ENCODE results near the gene SPAG9.

The SPAG9 gene

DNA sequence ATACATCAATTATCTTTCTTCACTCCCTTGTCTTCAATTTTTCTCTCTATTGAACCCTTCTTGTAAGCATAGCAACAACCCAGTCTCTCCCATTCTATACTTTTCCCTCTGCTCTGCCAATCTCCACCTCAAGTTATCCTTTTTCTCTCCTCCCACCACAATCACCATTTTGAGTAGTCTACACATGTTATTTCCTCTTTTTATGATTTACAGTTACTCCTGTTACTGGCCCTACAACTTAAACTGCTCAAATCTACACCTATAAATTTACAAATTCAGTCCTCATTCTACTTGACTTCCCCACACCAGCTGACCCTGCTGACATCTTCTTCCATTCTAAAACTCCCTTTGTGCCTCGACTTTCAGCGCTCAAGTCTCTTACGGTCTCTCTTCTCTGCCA is 84.6 kb downstream of the SPAG9 start:
- DNase-seq = no peak

DNA sequence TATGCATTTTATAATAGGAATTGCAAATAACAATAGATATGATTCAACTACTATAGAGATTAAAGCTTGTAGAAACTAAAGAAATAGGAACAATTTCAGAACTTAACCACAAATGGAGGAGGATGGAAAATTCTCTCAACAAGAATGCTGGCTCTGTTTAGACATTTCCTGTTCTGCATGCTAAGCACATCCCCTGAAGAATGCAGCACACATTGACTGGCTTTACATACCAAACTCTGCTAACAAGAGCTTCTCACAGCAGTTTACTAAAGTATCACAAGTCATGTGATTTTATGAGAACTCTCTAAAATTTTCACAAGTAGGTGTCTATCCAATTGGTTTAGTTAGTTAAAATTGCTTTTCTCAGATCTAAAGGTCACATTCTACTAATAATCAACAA is 85.2 kb downstream of the SPAG9 start:
- DNase-seq = no peak

DNA sequence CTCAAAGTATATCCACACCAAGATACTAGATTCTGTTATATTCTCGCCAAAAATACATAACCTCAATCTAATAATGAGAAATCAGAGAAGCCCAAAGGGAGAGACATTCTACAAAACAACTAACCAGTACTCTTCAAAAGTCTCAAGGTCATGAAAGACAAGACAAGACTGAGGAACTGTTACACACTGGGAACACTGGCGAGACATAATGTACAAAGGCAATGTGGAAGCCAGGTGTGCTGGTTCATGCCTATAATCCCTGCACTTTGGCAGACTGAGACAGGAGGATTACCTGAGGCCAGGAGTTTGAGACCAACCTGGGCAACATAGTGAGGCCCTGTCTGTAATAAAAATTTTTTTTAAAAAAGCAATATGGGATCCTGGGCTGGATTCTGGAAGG is 85.9 kb downstream of the SPAG9 start:
- no peak for DNase-seq

DNA sequence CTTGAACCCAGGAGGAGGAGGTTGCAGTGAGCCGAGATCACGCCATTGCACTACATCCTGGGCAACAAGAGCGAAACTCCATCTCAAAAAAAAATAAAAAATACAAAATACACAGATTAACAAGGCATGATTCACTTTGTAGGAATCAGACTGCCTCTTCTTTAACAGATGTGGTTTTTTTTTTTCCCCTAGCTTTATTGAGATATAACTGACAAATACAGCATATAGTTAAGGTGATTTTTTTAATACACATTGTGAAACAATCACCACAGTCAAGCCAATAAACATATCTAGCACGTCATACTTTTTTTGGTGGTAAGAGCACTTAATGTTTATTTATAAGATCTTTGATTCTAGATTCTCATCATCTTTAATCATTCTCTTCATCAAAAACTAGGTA is 87.8 kb downstream of the SPAG9 start:
- no peak for DNase-seq

DNA sequence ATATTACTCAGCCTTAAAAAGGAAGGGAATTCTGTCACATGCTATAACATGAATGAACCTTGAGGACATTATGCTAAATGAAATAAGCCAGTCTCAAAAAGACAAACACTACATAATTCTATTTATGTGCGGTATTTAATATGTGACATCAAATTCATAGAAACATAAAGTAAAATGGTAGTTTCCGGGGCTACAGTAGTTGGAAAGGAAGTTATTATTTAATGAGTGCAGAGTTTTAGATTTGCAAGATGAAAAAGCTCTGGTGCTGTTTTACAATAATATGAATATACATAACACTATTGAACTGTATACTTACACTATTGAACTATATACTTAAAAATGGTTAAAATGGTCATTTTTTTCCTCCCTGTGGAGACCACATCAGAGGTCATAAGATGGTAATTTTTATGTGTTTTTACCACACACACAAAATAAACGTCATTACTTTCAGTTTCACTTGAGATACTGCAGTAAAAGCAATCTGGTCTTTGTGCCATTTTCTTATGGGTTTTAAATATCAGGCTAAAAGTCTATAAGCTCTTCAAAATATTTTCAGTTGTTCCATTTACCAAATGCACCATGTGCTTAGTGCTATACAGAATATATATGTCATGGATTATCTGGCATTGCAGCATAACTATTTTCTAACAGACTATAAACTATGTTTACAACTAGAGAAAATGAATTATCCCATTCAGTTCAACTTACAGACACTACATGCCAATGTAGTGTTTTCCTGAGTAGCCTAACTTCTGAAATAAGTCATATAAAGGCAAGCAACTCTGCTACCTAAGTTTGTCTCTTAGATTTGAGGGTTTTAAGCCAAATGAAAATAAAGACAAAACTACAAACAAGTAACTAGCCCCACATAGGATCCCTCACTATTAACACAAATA is 90.9 kb downstream of the SPAG9 start:
- no peak for DNase-seq

DNA sequence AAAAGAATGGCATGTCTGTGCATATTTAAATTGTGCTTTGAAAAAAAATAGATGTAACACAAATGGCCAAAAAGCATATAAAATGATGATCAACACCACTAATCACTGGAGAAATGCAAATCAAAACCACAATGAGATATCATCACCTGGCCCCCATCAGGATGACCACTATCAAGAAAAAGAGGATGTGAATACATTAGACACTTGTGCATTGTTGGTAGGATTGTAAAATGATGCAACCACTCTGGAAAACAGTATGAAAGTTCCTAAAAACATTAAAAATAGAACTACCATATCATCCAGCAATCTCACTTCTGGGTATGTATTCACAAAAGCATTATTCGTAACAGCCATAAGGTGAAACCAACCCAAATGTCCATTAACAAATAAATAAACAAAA is 91.5 kb downstream of the SPAG9 start:
- no peak for DNase-seq

DNA sequence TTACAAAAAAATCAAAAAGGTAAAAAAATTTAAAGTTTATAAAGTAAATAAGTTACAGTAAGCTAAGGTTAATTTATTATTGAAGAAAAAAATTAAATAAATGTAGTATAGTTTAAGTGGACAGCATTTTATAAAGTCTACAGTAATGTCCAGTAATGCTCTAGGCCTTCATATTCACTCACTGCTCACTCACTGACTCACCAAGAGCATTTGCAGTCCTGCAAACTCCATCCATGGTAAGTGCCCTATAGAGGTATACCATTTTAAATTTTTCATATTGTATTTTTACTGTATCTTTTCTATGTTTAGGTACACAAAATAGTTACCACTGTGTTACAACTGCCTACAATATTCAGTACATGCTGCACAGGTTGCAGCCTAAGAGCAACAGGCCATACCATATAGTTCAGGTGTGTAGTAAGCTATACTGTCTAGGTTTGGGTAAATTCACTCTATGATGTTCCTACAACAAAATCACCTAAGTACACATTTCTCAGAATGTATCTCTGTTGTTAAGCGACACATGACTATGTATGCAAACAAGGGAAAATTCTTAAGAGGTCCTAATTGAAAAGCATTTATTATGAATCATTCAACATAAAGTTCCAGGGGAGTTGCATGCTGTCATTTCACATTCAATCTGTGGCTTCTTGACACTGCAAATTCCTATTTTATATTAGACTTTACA is 92.3 kb downstream of the SPAG9 start:
- DNase-seq = no peak

DNA sequence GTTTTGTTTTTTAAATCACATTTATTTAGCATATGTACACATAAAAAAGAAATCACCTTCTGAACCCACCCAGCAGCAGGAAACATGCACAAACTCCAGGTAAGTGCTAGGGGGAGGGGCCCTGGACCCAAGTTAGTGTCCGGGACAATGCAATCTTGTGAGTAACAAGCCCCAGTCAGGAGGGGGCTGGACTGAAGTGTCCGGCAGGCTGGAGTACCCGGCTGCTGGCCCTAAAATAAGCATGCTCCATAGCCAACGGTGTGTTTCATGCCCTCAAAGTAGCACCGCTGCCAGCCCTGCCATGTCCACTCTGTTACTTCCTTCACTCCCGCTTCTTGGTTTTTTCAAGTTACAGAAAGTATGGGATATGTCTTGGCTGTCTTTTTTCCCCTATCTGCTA is 102.1 kb downstream of the SPAG9 start:
- no peak for DNase-seq

DNA sequence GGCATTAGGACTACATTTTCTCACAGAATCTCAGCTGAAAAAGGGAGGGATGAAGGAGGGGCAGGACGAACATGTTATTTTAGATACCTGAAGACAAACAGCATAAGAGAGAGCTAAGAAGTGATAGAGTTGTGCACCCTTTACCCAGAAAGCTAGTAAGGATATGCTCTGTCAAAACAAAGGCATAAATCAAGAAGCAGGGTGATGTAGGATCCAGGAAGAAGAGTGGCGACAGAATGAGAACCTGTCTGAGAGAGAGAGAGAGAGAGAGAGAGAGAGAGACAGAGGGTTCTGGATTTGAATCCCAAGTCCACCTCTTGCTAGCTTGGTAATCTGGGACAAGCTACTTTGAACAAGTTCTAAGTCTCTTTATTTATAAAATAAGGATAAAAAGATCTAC is 103.4 kb downstream of the SPAG9 start:
- no peak for DNase-seq

DNA sequence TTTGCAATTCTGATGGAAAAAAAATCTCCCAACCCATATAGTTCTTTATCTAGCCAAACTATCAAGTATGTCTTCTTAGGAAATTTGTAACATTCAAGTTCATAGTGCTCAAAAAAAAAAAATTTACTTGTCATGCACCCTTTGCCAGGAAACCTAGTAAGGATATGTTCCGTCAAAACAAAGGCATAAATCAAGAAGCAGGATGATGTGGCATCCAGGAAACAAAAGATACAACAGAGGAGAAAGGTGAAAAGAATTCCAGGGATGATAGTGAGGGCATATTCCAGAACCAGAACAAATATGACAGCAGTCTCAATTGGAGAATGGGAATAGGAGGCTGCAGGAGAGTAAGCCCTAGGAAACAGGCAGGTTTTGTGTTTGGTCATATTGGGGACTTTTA is 104.6 kb downstream of the SPAG9 start:
- DNase-seq = no peak

DNA sequence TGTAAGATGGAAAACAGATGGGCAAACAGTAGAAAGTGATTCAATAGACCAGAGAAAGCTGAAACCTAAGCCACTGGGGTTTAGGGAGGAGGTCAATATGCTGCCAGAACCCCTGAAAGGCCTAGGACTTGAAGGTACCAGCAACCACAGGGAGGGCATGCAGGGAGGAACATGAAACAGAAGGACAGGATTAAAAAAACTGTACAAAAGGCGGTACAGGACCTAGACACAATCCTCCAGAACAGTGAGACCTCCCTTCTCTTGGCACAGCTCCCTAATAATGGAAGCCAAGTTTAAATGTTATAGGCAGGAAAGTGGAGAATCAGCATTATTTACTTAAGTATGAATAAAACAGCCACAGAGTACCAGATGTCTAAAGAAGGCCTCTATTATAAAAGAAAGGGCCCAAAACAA is 105.5 kb downstream of the SPAG9 start:
- DNase-seq = no peak

DNA sequence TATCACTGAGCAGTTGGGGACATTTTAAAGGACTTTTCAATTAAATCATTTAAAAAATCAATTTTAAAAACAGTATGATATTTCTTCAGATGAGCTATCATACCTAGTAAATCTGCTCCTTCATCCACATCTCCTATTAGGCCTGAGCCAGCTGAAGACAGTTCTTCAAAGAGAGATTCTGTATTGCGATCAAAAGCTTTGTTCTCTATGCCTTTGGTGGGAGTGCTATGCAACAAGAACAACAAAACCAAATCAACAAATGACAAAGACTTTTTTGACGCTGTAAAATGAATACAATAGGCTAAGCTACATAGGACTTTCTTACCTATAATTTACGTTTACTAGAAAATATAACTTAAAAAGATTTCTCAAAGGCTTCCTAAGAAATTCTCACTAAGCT is 106.5 kb downstream of the SPAG9 start:
- no peak for DNase-seq

DNA sequence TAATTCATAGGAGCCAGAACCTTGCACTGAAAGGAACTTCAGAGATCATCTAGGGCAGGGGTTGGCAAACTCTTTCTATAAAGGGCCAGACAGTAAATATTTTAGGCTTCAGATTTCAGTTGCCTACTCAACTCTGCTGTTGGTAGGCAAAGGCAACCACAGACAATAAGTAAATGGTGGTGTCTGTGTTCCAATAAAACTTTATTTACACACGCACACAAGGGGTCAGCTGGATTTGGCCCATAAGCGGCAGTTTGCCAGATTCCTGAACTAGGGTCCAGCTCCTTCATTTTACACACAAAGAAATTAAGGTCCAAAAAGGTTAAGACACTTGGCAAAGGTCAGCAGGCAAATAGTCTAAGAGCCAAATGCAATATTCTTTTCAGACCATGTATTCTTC is 107.3 kb downstream of the SPAG9 start:
- DNase-seq = no peak

DNA sequence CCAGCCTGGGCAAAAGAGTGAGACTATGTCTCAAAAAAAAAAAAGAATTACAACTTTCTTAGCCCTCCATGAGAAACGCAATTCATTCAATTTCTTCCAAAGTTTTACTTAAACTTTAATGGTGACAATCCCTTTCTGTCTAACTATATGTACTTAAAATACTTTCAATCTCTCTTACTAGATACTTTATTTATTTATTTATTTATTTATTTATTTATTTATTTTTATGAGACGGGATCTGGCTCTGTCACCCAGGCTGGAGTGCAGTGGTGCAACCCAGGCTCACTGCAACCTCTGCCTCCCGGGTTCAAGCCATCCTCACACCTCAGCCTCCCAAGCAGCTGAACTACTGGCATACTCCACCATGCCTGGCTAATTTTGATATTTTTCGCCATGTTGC is 108.1 kb downstream of the SPAG9 start:
- DNase-seq = no peak

DNA sequence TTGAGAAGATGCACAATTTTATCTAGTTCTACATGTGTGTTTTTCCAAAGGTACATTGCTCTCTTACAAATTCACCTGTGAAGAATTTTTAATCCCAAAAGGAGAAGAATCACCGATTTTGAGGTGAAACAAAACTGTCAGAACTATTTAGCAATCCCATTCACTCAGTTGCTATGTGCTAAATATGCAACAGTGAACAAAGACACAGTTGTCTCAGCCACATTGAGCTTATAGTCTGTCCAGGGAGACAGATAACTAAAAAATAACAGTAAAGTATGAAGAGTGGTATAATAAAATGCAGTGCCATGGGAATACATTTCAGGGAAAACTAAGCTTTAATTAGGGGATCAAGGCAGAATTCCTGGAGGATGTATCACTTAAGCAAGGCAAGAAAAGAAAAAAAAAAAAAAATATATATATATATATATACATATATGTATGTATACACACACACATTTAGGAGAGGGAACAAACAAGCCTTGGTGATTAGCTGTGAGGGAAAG is 110.4 kb downstream of the SPAG9 start:
- no peak for DNase-seq

DNA sequence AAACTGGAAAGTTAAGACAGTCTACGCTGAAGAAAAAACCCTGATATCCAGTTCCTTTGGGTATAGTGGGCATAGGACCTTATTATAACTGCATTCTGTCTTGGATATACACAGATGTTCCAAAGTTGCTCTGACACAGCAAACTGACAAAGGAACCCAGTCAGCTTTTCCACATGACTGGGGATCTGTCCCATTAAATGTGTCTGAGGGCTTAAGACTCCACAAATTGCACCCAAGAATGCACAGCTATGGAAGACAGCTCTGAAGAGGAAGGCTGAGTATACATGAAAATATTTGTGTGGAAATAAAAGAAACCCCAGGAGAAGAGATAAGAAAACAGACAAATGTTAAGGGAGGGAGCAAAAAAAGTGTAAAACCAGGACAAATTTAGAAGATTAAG is 114.1 kb downstream of the SPAG9 start:
- DNase-seq = no peak

DNA sequence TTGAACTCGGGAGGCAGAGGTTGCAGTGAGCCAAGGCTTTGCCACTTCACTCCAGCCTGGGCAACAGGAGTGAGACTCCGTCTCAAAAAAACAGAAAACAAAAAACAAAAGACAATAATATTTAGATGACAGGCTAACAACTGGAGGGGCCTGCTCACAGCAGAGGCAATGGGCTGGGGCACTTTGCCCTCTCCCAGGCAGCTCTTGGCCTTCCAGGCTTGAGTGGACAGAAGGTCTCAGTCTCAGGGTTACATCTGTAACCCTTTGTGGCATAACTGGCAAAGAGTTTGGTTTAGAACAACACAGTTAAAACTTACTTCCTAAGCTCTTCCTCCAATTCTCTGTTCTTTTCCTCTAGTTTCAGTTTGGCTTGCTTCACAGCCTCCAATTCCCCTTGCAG is 114.9 kb downstream of the SPAG9 start:
- DNase-seq = no peak

DNA sequence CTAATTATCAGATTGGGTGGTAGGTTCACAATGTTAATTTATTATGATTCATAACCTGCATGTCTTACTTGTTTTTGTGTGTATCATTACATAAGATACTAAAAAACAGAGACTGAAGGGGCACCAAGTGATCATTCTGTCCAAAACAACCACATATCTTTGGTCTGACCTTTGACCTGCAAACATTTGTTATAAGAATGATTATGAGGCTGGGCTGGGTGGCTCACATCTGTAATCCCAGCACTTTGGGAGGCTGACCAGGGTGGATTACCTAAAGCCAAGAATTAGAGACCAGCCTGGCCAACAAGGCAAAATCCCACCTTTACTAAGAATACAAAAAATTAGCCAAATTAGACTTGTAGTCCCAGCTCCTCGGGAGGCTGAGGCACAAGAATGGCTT is 116.4 kb downstream of the SPAG9 start:
- DNase-seq = no peak

DNA sequence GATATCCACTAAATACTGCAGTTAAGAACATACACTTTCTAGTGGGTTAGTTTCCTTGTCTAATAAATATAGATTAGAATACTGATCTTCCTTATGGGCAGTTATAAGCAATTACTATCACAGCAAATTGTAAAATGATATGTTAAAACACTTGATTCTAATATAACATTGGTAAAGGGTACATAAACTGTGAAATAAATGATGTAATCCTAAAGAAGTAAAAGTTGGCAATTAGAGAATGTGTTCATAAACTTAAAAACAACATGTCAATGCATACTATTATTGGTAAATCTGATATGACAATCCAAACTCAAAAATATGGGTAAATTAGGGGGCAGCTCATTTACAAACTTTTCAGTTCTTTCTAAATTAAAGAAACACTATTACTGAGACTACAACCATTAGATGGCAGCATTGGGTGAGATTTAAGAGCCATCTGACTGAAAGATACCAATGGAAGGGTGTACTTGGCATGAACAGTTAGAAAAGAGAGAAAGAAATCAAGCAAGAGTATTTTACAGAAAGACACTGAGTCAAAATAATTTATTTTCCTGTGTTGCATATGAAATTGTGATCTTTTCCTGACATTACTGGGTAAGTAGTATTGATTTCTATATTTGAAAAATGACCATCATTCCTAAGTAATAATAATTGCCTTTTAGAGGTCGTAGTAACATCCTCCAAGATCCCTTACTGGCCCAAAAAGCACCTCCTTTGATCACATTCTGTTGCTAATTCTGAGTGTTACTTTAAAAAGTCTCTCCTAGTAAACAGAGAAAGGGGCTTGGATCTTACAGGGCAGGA is 119.6 kb downstream of the SPAG9 start:
- DNase-seq = no peak

DNA sequence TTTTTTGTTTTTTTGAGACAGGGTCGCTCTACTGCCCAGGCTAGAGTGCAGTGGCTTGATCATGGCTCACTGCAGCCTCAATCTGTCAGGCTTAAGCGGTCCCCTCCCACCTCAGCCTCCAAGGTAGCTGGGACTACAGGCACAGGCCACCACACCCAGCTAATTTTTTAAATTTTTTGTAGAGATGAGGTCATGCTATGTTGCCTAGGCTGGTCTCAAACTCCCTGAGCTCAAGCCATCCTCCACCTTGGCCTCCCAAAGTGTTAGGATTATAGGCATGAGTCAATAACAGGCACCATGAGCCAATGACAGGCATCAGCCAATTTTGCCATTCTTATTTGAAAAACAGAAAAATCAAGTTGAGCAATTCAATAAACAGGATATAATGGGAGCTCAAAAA is 125.0 kb downstream of the SPAG9 start:
- no peak for DNase-seq

DNA sequence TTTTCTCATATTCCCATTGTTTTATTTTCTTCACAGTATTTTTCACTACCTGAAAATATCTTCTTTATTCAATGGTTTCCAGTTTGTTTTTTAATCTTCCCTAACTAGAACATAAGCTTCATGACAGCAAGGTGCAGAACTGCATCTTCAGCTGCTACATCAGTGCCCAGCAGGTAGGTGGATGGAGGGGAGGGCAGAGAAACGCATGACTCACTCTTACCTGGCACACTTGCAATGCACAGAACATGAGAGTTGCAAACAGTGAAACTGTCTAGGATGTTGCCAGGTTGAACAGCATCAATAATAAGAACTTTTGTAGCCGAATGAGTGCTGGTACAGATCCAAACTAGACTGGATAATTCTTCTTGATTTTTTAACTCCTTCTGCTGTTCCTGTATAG is 127.1 kb downstream of the SPAG9 start:
- no peak for DNase-seq

DNA sequence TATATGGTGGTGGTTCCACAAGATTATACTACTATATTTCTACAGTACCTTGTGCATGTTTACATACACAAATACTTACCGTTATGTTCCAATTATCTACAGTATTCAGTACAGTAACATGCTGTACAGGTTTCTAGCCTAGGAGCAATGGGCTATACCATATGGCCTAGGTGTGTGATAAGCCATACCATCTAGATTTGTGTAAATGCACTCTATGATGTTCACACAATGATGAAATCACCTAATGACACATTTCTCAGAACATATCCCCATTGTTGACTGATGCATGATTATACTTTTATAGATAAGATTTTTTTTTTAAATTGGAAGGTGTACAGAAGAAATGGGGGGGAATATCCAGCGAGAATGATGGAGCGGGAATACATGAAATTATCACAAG is 131.5 kb downstream of the SPAG9 start:
- DNase-seq = no peak

DNA sequence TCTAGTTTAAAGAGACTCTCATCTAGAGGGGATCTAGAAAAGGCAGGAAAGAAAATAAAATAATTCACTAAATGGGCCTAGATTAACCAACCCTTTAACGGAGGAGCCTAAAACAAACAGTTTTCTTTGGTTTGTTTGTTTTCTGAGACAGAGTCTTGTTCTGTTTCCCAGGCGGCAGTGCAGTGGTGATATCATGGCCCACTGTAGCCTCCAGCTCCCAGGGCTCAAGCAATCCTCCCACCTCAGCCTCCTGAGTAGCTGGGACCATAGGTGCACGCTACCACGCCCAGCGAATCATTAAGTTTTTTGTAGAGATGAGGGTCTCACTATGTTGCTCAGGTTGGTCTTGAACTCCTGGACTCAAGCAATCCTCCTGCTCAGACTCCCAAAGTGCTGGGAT is 132.2 kb downstream of the SPAG9 start:
- no peak for DNase-seq
